Activated T-helper 2 cell treated with anti-CD3 and anti-CD28 coated beads, Interferon-gamma antibody, Interleukin-2, Interleukin-4, amounts not matched to agents 10 μg/mL and 5 μg/mL and 100 μg/mL, durations not matched to agents 14 hours and 24 hours and 36 hours (primary cell): ENCODE results near the gene ST3GAL5. TPM values are rescaled to one million over a fixed set of nuclear protein-coding genes. Genes with fewer than 3 reads are reported as not detected.
"Not testable (repeated sequence)": the region's sequence is repeated elsewhere in the genome, so short reads cannot be mapped to it uniquely, and the experiment has no call there.

Experiments used
- DNase-seq: peaks from one replicate; pipeline ENCODE4 v3.0.0; 2021; ENCODE audit warnings: low spot score
- H3K27ac Mint-ChIP-seq: one replicate; pipeline ENCODE4 v1.8.0; 2021; ENCODE audit warnings: mixed read lengths
- H3K27me3 Mint-ChIP-seq: one replicate; pipeline ENCODE4 v1.8.0; 2021; ENCODE audit warnings: low read depth, mixed read lengths
- H3K36me3 Mint-ChIP-seq: one replicate; pipeline ENCODE4 v1.8.0; 2021; ENCODE audit warnings: low read depth, mixed read lengths
- H3K4me1 Mint-ChIP-seq: one replicate; pipeline ENCODE4 v1.8.0; 2021; ENCODE audit warnings: low read depth, mixed read lengths
- H3K4me3 Mint-ChIP-seq: one replicate; pipeline ENCODE4 v1.8.0; 2021; ENCODE audit warnings: low read depth, mild to moderate bottlenecking, moderate library complexity, mixed read lengths
- H3K9me3 Mint-ChIP-seq: one replicate; pipeline ENCODE4 v1.8.0; 2021; ENCODE audit warnings: mixed read lengths
- intact Hi-C: fragments of 100-400 bp; cut with micrococcal nuclease; formaldehyde crosslinking; loops from one replicate; pipeline ENCODE4 v1.15.1; 2023
- total RNA-seq: library from RNA; stranded (reverse); gene quantifications from 2 replicates; pipeline ENCODE4 v1.2.3, GENCODE V29; 2022

Gene ST3GAL5
- total RNA-seq, 1 donor from 2014 or later: 13.8 TPM

GRCh38 chr2:85829394-85829793 is 59.4 kb downstream of the ST3GAL5 start:
- H3K27ac Mint-ChIP-seq, H3K4me3 Mint-ChIP-seq, H3K9me3 Mint-ChIP-seq, H3K36me3 Mint-ChIP-seq, intact Hi-C loops, DNase-seq: not testable (repeated sequence)
- H3K4me1 Mint-ChIP-seq: peaks cover 39% of the 10 kb centered on the region
- H3K27me3 Mint-ChIP-seq: peaks cover 21% of the 10 kb centered on the region

GRCh38 chr2:85828725-85829124 is 60.1 kb downstream of the ST3GAL5 start:
- intact Hi-C loops: no loop called here
- no peak for DNase-seq
- peaks cover 39% of the 10 kb centered on the region for H3K4me1 Mint-ChIP-seq

GRCh38 chr2:85827879-85828569 is 60.8 kb downstream of the ST3GAL5 start:
- intact Hi-C loops: loop anchor here (1.0 kb wide), 1 partner anchor 252 kb away; no protein-coding TSS in a partner anchor
- no peak overlapping the region for H3K27ac Mint-ChIP-seq
- H3K4me3 Mint-ChIP-seq: no peak overlapping the region
- H3K4me1 Mint-ChIP-seq: peaks cover 32% of the 10 kb centered on the region
- peaks cover 22% of the 10 kb centered on the region for H3K27me3 Mint-ChIP-seq
- no peak for DNase-seq
- H3K9me3 Mint-ChIP-seq: no peaks in the 10 kb centered on the region
- no peaks in the 10 kb centered on the region for H3K36me3 Mint-ChIP-seq

More at GRCh38 chr2:85828725-85829124, 60.1 kb downstream of the ST3GAL5 start:
- peaks cover 5% of the 10 kb centered on the region for H3K36me3 Mint-ChIP-seq
- H3K27me3 Mint-ChIP-seq: peaks cover 24% of the 10 kb centered on the region
- H3K4me3 Mint-ChIP-seq: no peak overlapping the region
- H3K9me3 Mint-ChIP-seq: no peaks in the 10 kb centered on the region
- H3K27ac Mint-ChIP-seq: no peak overlapping the region

- Mint-ChIP-seq H3K4me3 (no peak overlapping the region), H3K27ac (no peak overlapping the region), H3K27me3 (peaks cover 29% of the 10 kb centered on the region), H3K9me3 (no peaks in the 10 kb centered on the region), H3K36me3 (no peaks in the 10 kb centered on the region), H3K4me1 (peaks cover 32% of the 10 kb centered on the region)
- DNase-seq: peak; percentile 75
- intact Hi-C loops: loop anchor here (1.0 kb wide), 1 partner anchor 253 kb away; no protein-coding TSS in a partner anchor
Observed at GRCh38 chr2:85826990-85827878, 61.6 kb downstream of the ST3GAL5 start.

GRCh38 chr2:85823951-85824350 is 64.8 kb downstream of the ST3GAL5 start:
- intact Hi-C loops: no loop called here
- H3K36me3 Mint-ChIP-seq: no peaks in the 10 kb centered on the region
- no peak for DNase-seq
- peaks cover 16% of the 10 kb centered on the region for H3K4me1 Mint-ChIP-seq
- no peak overlapping the region for H3K27ac Mint-ChIP-seq
- H3K9me3 Mint-ChIP-seq: no peaks in the 10 kb centered on the region
- H3K4me3 Mint-ChIP-seq: no peak overlapping the region
- peaks cover 45% of the 10 kb centered on the region for H3K27me3 Mint-ChIP-seq

- intact Hi-C loops: no loop called here
- Mint-ChIP-seq H3K9me3 (no peaks in the 10 kb centered on the region), H3K36me3 (no peaks in the 10 kb centered on the region), H3K4me1 (peaks cover 8% of the 10 kb centered on the region), H3K27me3 (peaks cover 45% of the 10 kb centered on the region), H3K27ac (no peak overlapping the region), H3K4me3 (no peak overlapping the region)
- DNase-seq: no peak
Observed at GRCh38 chr2:85822766-85823165, 66.0 kb downstream of the ST3GAL5 start.

- Mint-ChIP-seq H3K27ac (no peak overlapping the region), H3K4me3 (no peak overlapping the region), H3K36me3 (no peaks in the 10 kb centered on the region), H3K9me3 (no peaks in the 10 kb centered on the region), H3K4me1 (no peaks in the 10 kb centered on the region), H3K27me3 (peaks cover 36% of the 10 kb centered on the region)
- intact Hi-C loops: no loop called here
- DNase-seq: no peak
Observed at GRCh38 chr2:85819811-85820510, 68.8 kb downstream of the ST3GAL5 start.

- no peaks in the 10 kb centered on the region for H3K36me3 Mint-ChIP-seq
- H3K27ac Mint-ChIP-seq: no peak overlapping the region
- H3K9me3 Mint-ChIP-seq: no peaks in the 10 kb centered on the region
- no peak overlapping the region for H3K4me3 Mint-ChIP-seq
- H3K27me3 Mint-ChIP-seq: peaks cover 12% of the 10 kb centered on the region
- intact Hi-C loops: loop anchor here (1.0 to 5.0 kb wide), 3 partner anchors 65 to 133 kb away; no protein-coding TSS in a partner anchor
- H3K4me1 Mint-ChIP-seq: no peaks in the 10 kb centered on the region
- DNase-seq: no peak
Observed at GRCh38 chr2:85814802-85815550, 73.8 kb downstream of the ST3GAL5 start.

- Mint-ChIP-seq H3K27ac (no peak overlapping the region), H3K9me3 (no peaks in the 10 kb centered on the region), H3K4me1 (no peaks in the 10 kb centered on the region), H3K4me3 (no peak overlapping the region), H3K27me3 (peaks cover 8% of the 10 kb centered on the region), H3K36me3 (no peaks in the 10 kb centered on the region)
- peak; percentile 68 for DNase-seq
- intact Hi-C loops: loop anchor here (1.0 to 5.0 kb wide), 3 partner anchors 64 to 132 kb away; no protein-coding TSS in a partner anchor
Observed at GRCh38 chr2:85813982-85814801, 74.6 kb downstream of the ST3GAL5 start.

GRCh38 chr2:85813211-85813981 is 75.4 kb downstream of the ST3GAL5 start:
- H3K4me1 Mint-ChIP-seq: no peaks in the 10 kb centered on the region
- no peak overlapping the region for H3K4me3 Mint-ChIP-seq
- no peaks in the 10 kb centered on the region for H3K9me3 Mint-ChIP-seq
- H3K36me3 Mint-ChIP-seq: no peaks in the 10 kb centered on the region
- DNase-seq: no peak
- H3K27me3 Mint-ChIP-seq: peaks cover 8% of the 10 kb centered on the region
- H3K27ac Mint-ChIP-seq: no peak overlapping the region
- intact Hi-C loops: loop anchor here (5.0 kb wide), 1 partner anchor 131 kb away; no protein-coding TSS in a partner anchor
